Psoas muscle (tissue), 8 donors: ENCODE measurements around the gene EXOC1L. TPM values are rescaled to one million over a fixed set of nuclear protein-coding genes. Genes with fewer than 3 reads are reported as not detected.

ENCODE experiments used
- ATAC-seq, 4 donors: fragments of 200-7000 bp; cut with Tn5 transposase; one replicate each; pipeline ENCODE4 v1.9.1; 2020; ENCODE audit warnings: moderate library complexity in 3 of 4, mild to moderate bottlenecking in 2 of 4
- DNase-seq, 2 donors: peaks; one replicate each; pipeline ENCODE4 v3.0.0-alpha.2; 2020
- H3K27ac ChIP-seq: fragments of 200-600 bp; one replicate; pipeline ENCODE4 v1.8.0; 2022
- H3K27me3 ChIP-seq, 3 donors: fragments of 200-600 bp in 1 of 3; one replicate each; pipeline versions ENCODE4 v1.6.1 to v1.8.0; 2013 to 2022; ENCODE audit warnings: low read length in 2 of 3, mild to moderate bottlenecking in 2 of 3, moderate library complexity in 1 of 3; ENCODE audit not compliant: insufficient read depth in 3 of 3
- H3K36me3 ChIP-seq, 2 donors: fragments of 200-600 bp in 1 of 2; one replicate each; pipeline versions ENCODE4 v1.6.1 to v1.8.0; 2013 to 2022; ENCODE audit warnings: low read depth in 1 of 2, mild to moderate bottlenecking in 1 of 2, moderate library complexity in 1 of 2; ENCODE audit not compliant: insufficient read depth in 1 of 2
- H3K4me1 ChIP-seq: fragments of 200-600 bp; one replicate; pipeline ENCODE4 v1.8.0; 2022
- H3K4me3 ChIP-seq: fragments of 200-600 bp; one replicate; pipeline ENCODE4 v1.8.0; 2022; ENCODE audit warnings: mild to moderate bottlenecking
- H3K9me3 ChIP-seq: fragments of 200-600 bp; one replicate; pipeline ENCODE4 v1.8.0; 2022
- WGBS, 3 donors: extraction: QIAGEN DNeasy Blood & Tissue Kit; methylation state at CpG; one replicate each; pipeline versions ENCODE4 v1.1.6 to v1.1.7; 2013; 5-methylcytosine and 5-hydroxymethylcytosine counted together
- intact Hi-C, 2 donors: fragments of 100-400 bp; cut with DNase I; formaldehyde crosslinking; loops; one replicate each; pipeline versions ENCODE4 v1.11.0 to v1.14.2; 2022
- polyA plus RNA-seq, 3 donors: library from polyadenylated mRNA; stranded (reverse); fragments of 200-250 nt; gene quantifications; one replicate each; pipeline ENCODE4 v1.2.3, GENCODE V29; 2013
- total RNA-seq, 4 donors: library from RNA; stranded (reverse); fragmentation: NEBNext Ultra II Directional in 2 of 4; extraction: Animal tissue kit (Norgen Biotek cat#: 25700) in 2 of 4; gene quantifications; one replicate each; pipeline versions ENCODE4 v1.2.1 to v1.2.4, GENCODE V29; 2021 to 2023
- TF ChIP-seq, protein P1 (sequence below): fragments of 200-600 bp; IDR thresholded peaks from one replicate; pipeline ENCODE4 v1.8.0; 2022; ENCODE audit warnings: antibody characterized with exemption
- donor health status: healthy with polysubstance abuse.
- donor health status: DM: no; HTN: no; CAD: no; lungs with moderate emphysema.
- donor health status: Bipolar disorder and iron deficiency.
- donor health status: healthy.
- donor health status: DM: yes; HTN: yes; CAD: no.
- donor health status: DM: no; HTN: no; CAD: no.
- donor health status: DM: no; HTN: no; CAD: no.
- donor health status: DM: yes; HTN: yes; CAD: no.

EXOC1L gene
- total and polyA plus RNA-seq, 7 donors = not detected

DNA sequence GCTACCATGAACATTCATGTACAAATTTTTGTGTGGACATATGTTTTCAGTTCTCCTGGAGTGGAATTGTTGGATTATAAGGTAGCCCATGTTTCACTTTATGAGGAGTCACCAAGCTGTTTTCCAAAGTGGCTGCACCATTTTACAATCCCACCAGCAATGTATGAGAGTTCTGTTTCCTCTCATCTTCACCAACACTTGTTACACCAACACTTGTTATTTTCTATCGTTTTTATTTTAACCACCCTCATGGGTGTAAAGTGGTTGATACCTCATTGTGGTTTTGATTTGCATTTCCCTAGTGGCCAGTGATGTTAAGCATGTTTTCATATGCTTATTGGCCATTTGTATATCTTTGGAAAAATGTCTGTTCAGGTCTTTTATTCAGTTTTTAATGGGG, 38.0 kb downstream of the EXOC1L start:
- Histone ChIP-seq H3K4me3 (no peak overlapping the region), H3K4me1 (peaks cover 20% of the 10 kb centered on the region), H3K36me3 (peaks cover 0 to 48% of the 10 kb centered on the region in 2 donors), H3K27me3 (no peaks in the 10 kb centered on the region), H3K27ac (no peak overlapping the region), H3K9me3 (no peaks in the 10 kb centered on the region)
- TF ChIP-seq, protein P1, sequence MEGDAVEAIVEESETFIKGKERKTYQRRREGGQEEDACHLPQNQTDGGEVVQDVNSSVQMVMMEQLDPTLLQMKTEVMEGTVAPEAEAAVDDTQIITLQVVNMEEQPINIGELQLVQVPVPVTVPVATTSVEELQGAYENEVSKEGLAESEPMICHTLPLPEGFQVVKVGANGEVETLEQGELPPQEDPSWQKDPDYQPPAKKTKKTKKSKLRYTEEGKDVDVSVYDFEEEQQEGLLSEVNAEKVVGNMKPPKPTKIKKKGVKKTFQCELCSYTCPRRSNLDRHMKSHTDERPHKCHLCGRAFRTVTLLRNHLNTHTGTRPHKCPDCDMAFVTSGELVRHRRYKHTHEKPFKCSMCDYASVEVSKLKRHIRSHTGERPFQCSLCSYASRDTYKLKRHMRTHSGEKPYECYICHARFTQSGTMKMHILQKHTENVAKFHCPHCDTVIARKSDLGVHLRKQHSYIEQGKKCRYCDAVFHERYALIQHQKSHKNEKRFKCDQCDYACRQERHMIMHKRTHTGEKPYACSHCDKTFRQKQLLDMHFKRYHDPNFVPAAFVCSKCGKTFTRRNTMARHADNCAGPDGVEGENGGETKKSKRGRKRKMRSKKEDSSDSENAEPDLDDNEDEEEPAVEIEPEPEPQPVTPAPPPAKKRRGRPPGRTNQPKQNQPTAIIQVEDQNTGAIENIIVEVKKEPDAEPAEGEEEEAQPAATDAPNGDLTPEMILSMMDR = no peak
- intact Hi-C loops = loop anchor here (10.0 kb wide), 2 partner anchors 303 to 513 kb away; partner anchors contain the start of gene SRD5A3 (in 1 of the 2)
- WGBS, 3 donors = 92 to 95% (median 93%) methylated on average over 1 of the region's 1 CpG
- no peak for DNase-seq
- ATAC-seq = no peak

DNA sequence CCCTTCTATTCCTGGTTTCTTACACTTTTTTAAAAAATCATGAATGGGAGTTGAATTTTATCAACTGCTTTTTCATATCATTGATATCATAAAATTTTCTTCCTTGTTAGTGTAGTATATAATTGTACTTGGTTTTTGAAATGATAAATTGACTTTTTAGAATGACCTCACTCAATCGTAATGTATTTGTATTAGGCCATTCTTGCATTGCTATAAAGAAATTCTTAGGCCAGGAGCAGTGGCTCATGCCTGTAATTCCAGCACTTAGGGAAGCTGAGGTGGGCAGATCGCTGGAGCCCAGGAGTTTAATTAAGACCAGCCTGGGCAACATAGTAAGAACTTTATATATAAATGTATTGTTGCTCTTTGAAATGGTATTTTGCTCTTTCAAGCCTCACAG, 40.1 kb downstream of the EXOC1L start:
- H3K36me3 ChIP-seq = peaks cover 0 to 67% of the 10 kb centered on the region in 2 donors
- no peaks in the 10 kb centered on the region for H3K27me3 ChIP-seq
- intact Hi-C loops = loop anchor here (10.0 kb wide), 2 partner anchors 305 to 515 kb away; partner anchors contain the start of gene SRD5A3 (in 1 of the 2)
- H3K4me3 ChIP-seq = no peak overlapping the region
- H3K4me1 ChIP-seq = peaks cover 9% of the 10 kb centered on the region
- WGBS, 3 donors = 65 to 95% (median 73%) methylated on average over 2 of the region's 2 CpGs
- no peaks in the 10 kb centered on the region for H3K9me3 ChIP-seq
- TF ChIP-seq, protein P1 = no peak
- ATAC-seq (no peak), DNase-seq (no peak)
- no peak overlapping the region for H3K27ac ChIP-seq

DNA sequence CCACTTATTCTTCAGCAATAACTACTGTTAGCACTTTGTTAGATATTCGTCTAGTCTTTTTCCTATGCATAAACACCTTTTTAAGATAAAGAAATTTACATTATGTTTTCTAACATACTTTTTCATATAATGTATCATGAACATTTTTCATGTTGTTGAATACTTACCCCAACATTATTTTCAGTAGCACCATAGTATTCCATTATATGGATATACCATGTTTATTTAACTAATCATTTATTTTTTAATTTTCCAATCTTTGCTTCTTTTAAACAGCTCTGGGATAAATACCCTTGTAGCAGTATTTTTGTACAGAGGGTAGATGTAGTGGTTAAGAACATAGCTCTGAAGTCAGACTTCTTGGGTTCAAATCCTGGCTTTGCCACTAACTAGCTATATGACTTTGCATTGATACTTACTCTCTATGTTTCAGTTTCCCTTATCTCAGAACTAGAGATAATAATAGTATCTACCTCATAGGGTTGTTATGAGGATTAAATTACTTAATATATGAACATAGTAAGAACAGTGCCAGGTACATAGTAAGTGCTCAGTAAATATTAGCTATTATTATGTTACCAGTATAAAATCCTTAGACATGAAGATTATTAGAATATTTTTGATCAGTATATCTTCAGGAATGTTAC, 45.1 kb downstream of the EXOC1L start:
- ATAC-seq (no peak), DNase-seq (no peak)
- no peaks in the 10 kb centered on the region for H3K9me3 ChIP-seq
- TF ChIP-seq, protein P1 = no peak
- peaks cover 17% of the 10 kb centered on the region for H3K4me1 ChIP-seq
- peaks cover 0 to 66% of the 10 kb centered on the region in 2 donors for H3K36me3 ChIP-seq
- H3K27ac ChIP-seq = peak overlapping the region; percentile 73
- 97 to 98% (median 98%) methylated on average over 1 of the region's 1 CpG for WGBS, 3 donors
- intact Hi-C loops = no loop called here
- H3K27me3 ChIP-seq = no peaks in the 10 kb centered on the region
- no peak overlapping the region for H3K4me3 ChIP-seq

DNA sequence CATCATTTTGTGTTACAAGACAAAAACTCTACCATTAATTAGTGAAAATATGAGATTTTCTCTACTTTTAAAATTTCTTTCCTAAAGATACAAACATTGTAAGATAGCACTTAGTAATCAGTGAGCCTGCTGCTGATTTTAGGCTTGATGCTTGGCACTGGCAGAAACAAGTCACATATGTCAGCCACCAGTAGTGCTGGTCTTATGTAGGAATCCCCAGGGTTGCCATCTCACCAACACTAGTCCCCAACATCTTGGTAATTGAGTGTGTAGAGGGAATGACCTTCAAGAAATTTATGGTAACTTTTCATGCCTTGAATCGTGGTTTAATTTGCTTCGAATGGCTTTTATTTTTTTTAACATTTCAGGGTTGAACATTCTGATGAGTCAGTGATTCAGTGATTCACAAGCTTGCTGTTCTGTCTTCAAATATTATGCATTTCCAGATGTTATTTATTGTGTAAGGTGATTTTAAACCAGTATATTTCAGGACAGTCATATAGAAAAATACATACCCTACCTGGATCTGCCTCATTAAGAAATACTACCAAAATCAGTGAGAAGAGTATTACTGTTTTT, 45.7 kb downstream of the EXOC1L start:
- TF ChIP-seq, protein P1 = no peak
- DNase-seq (no peak), ATAC-seq (no peak)
- intact Hi-C loops = no loop called here
- Histone ChIP-seq H3K4me3 (no peak overlapping the region), H3K4me1 (peaks cover 17% of the 10 kb centered on the region), H3K27ac (peak overlapping the region; percentile 73), H3K36me3 (peaks cover 0 to 66% of the 10 kb centered on the region in 2 donors), H3K27me3 (no peaks in the 10 kb centered on the region), H3K9me3 (no peaks in the 10 kb centered on the region)
- WGBS, 3 donors = 50 to 58% (median 55%) methylated on average over 2 of the region's 2 CpGs
